Activated naive CD4-positive, alpha-beta T cell treated with anti-CD3 and anti-CD28 coated beads, Interleukin-2, amount 50 U/mL, for 16 hours (primary cell): ENCODE measurements around the gene ASB8.

Experiments
- DNase-seq: peaks from one replicate; pipeline ENCODE4 v3.0.0-alpha.2; 2020

Gene ASB8

GRCh38 chr12:48157018-48157888 is at the start of gene ASB8:
TSS of gene ASB8 (minus strand) at chr12:48157515. CDS start at chr12:48153496, 4,019 bp downstream.
- DNase-seq: peak; percentile 99

DNA sequence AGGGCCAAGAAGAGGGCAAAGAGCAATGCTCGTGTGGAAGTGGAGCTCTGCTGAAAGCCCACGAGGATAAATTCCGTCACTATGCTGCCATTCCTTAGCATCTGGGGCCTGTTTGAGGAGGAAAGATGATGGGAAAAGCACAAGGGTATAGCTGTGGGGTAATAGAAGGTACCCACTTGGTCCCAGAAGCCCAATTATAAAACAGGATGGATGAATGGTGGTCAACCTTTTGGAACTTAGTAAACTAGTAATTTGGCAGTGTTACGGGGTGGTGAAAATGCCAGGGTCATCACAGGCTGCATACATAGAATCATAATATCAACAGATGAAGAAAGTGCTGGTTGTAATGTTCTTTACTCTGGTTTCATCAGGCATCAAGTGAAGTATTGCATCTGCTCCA is 45.9 kb upstream of the ASB8 start, which contains the start of gene OR10AD1:
Gene OR10AD1 (minus strand): TSS at position 101 of the 400 bp plus-strand sequence. CDS start 0 bp downstream, at position 101.
- no peak for DNase-seq

DNA sequence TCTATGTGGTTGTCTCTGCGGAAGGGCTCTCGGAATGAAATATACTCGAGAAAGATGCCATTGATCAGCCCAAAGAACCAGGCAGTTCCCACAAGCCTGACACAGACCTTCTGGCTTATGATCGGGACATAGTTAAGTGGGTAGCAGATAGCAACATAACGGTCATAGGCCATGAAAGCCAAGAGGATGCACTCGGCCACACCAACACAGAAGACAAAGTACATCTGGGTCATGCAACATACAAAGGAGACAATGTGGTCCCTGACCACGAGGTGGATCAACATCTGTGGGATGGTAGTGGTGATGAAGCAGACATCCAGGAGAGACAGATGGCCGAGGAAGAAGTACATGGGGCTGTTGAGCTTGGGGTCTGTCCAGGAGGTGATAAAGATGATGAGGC is 45.5 kb upstream of the ASB8 start:
- no peak for DNase-seq

- DNase-seq: no peak
These were observed 44.2 kb upstream of the ASB8 start for GRCh38 chr12:48201516-48201915.

DNA sequence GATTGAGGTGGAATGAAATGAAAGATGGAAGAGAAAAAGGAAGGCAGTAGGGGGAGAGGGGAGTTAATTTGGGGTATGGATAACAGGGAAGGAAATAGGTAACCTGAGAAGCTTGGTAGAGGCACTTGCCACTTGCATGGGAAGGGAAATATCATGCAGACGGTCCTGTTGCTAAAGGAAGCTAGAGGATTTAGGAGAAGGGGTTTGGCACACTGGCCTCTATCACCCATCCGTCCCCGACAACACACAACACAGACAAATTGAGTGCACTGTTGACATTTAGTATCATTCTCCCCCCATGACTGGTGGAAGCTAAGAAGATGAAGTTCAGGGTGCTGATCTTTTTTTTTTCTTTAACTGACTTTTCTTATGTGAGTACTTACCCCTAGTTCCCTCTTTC is 43.8 kb upstream of the ASB8 start:
- no peak for DNase-seq

DNA sequence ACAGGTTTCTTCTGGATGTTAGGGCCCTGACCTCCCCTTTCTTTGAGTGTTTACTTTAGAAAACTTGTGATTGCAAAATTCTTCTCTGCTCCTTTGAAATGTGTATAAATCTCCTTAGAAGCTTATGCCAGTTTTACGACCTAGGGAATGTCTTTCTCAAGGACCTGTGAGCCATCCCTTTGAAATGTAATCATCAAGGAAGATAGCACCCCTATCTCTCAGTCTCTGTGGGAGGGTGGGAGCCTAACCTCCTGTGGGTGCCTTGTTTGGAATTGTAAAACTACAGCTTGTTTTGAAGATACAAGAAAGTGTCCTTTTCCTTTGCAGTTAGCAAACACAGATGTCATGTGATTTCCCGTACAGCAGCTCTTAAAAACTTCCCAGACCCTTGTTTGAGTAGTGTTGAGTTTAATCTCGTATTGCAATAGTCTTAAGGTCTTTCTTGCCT is 42.5 kb upstream of the ASB8 start:
- DNase-seq: no peak

DNA sequence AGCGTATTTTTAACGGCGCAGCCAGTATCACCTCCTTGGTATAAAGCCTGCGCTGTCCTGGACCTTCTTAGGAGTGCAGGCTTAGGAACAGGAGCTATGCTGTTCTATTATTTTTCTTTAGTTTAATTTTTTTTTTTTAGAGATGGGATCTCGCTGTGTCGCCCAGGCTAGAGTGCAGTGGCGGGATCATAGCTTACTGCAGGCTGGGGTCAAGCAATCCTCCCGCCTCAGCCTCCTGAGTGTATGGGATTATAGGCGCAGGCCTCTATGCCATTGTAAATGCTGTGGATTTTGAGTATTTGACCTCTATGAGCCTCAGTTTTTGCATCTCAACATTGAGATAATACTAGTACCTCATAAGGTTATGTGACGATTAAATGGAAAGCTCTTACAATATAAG is 41.7 kb upstream of the ASB8 start:
- DNase-seq: no peak

DNA sequence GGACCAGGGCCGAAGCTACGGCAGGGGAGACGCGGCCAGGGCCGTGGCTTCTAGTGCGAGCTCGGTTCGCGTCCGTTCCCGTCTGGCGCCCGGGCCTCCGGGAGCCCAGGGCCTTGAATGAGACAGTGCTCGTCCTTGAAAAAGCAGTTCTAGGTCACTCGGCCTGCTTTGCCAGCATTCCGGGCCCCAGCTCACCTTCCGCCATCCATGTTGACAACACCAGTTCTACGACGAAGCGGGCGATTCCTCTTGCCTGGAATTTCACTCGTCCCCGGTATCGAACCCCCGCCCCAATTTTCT is 41.3 kb upstream of the ASB8 start:
- peak; percentile 32 for DNase-seq

- DNase-seq: peak; percentile 87
These were observed 40.8 kb upstream of the ASB8 start for GRCh38 chr12:48197971-48198671.

GRCh38 chr12:48197549-48197970 is 40.2 kb upstream of the ASB8 start:
- no peak for DNase-seq

DNA sequence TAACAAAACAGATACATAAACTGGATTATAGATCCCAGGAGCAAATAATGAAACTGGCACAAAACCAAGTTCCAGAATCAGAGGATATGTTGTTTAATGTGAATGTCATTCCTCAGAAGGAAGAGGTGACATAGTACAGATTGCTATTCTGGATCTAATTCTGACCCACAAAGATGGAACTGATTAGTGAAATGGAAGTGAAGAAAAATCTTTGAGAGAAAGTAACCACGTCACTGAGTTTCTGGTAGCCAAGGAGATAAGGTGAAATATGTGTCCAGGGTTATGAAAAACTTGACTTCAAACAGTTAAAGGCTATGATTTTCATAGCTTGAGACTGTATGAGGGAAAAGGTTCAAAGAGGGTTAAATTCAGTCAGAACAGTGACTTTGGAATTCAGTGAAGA is 37.5 kb upstream of the ASB8 start:
- no peak for DNase-seq

- no peak for DNase-seq
These were observed 36.3 kb upstream of the ASB8 start for GRCh38 chr12:48193623-48194022.

DNA sequence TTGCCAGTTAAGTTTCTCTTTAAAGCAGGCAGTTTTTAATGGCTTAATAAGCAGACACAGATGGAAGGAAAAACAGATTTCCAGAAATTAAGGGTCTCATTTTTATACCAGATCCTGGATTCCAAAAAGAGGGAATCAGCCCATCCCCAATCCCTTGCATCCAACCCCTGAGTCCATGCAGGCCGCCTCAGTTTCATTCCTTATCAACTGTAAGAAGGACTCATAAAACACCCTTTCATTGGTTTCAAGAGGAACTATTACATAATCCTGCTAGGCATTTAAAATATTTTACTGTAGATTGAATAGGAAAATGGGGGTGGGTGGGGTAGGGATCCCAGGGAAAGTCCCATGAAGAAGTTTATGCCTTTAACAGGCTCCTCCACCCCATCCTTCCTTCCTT is 35.5 kb upstream of the ASB8 start:
- DNase-seq: no peak

DNA sequence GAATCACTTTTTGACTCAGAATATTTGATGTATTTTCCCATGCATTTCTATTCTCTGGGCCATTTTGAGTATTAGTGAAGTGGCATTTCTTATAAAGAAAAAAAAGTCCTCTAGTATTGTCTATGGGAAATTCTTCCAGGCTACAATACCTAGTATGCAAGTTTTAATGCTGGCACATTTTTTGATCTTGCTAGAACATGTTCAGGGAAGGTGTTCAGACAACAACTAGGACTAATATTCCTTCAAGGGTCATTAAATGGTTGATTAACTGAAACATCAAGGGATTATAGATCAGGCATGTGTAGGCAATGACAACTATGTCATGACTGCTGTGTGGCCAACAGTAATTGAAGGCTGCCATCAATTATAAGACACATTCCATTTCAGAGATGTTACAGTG is 33.8 kb upstream of the ASB8 start:
- DNase-seq: no peak

GRCh38 chr12:48189331-48190125 is 32.2 kb upstream of the ASB8 start:
- peak; percentile 69 for DNase-seq

DNA sequence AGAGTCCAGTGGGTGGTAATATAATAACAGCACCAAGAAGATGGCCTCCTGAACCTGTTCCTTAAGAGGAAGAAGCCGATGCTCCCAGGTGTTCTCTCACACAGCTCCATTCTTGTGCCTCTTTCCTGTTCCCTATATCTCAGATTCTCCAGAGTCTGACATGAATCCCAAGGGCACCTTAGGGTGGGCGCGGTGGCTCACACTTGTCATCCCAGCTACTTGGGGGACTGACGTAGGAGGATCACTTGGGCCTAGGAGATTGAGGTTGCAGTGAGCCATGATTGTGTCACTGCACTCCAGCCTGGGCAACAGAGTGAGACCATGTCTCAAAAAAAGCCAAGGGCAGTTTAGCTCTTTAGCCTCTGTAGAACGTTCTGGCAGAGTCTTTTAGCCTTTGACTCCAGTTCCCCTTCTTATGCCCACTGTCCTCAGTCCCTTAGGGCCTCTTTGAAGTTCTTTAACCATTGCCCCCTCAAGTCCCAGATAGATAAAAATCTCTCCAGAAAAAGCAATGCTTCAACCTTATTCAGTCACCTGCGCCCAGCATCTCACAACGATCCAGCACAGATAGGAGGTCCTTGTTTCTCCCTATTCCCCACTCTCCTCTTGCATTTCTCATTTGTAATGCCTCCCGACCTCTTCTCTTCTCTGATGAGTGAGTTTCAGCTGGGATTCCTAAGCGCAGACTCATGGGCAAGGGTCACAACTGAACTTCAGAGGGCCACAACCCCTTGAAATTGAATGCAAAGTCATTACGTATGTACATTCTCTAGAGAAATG is 30.8 kb upstream of the ASB8 start:
- no peak for DNase-seq

DNA sequence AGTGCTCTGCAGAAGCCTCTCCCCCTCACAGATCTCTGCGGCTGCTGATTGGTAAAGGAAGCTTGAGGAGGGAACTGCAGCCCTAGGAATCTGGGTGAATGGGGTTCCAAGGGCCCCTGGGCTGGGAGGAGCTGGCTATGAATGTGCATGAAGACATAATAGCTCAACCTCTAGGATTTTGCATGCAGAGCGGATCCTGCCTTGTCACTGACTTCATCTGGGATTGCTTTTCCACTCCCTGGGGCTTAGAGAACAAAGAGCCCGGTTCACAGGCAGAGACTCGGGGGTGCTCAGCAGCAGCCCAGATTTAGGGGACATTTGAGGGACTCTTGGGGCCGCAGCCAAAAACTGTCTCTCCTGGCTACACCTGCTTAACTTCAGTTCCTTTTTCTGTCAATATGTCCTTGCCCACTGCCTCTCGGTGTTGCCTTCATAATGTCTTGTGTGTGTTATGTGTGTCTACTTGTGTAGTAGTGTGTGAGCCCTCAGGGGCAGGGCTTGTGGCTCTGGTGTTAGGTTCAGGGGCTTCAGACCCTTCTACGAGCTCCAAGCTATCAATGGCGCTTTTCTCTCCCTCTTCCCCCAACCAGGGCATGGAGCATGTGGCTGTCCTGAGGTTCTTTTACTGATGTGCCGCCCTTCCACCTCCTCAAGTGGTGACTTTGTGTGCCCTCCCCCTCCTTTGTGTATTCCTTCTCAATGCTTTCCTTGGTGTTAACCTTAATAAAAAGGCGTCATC is 28.0 kb upstream of the ASB8 start:
- DNase-seq: no peak

GRCh38 chr12:48184549-48184922 is 27.2 kb upstream of the ASB8 start:
- no peak for DNase-seq

DNA sequence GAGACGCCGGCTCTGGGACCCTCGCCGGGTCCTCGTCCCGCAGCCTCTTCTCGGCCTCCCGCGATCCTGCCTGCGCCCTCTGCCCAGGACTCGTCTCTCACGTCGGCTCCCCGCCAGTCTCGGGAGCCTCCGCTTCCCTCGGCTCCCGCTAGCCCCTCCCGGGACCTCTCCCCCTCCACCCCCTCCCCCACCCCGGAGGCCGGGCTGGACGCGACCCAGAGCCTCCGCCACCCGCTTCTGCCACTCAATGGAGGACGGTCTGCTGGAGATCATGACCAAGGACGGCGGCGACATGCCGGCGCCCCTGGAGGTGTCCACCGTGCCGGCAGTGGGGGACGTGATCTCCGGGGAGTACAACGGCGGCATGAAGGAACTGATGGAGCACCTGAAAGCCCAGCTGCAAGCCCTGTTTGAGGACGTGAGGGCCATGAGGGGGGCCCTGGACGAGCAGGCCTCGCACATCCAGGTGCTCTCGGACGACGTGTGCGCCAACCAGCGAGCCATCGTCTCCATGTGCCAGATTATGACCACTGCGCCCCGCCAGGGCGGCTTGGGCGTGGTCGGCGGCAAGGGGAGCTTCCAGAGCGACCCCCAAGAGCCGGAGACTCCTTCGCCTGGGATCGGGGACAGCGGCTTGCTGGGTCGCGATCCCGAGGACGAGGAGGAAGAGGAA is 26.7 kb upstream of the ASB8 start:
- peak; percentile 26 for DNase-seq

- peak; percentile 72 for DNase-seq
These were observed 26.0 kb upstream of the ASB8 start, which contains the start of gene CCDC184 for GRCh38 chr12:48183091-48183875. TSS of gene CCDC184 (plus strand) at chr12:48183644. CDS start at chr12:48184123, 479 bp downstream.
